ENCODE data around the gene CCNY.

The CCNY gene

DNA sequence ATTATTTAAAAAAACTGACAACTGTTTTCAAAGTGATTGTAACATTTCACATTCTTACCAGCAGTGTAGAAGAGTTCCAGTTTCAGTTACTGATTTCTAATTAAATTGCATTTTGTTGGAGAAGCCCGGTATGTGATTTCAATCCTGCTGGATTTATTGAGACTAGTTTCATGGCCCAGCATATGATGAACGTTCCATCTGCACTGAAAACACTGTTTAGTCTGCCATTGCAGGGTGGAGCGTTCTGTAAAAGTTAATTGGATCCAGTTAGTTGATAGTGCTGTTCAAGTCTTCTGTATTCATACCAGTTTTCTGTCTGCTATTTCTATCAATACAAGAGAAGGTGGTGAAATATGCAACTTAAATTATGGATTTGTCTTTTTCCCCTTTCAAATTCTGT lies 37.3 kb upstream of the CCNY start:
- H3K9me2 ChIP-seq (replicated peaks; ENCODE audit: control insufficient read depth, low read length) = no peaks in the 10 kb centered on the region
- peaks cover 10% of the 10 kb centered on the region for H3K27me3 ChIP-seq (ENCODE audit: control insufficient read depth, low read length)
- no peaks in the 10 kb centered on the region for H3K36me3 ChIP-seq (ENCODE audit: control insufficient read depth, low read length)
- no peaks in the 10 kb centered on the region for H3K4me1 ChIP-seq (ENCODE audit: control insufficient read depth, low read length)
- H3F3A ChIP-seq (ENCODE audit: control insufficient read depth, insufficient read depth) = no peaks in the 10 kb centered on the region
- no peaks in the 10 kb centered on the region for H3K79me2 ChIP-seq (ENCODE audit: control insufficient read depth, low read length)
- TF ChIP-seq, protein P1, sequence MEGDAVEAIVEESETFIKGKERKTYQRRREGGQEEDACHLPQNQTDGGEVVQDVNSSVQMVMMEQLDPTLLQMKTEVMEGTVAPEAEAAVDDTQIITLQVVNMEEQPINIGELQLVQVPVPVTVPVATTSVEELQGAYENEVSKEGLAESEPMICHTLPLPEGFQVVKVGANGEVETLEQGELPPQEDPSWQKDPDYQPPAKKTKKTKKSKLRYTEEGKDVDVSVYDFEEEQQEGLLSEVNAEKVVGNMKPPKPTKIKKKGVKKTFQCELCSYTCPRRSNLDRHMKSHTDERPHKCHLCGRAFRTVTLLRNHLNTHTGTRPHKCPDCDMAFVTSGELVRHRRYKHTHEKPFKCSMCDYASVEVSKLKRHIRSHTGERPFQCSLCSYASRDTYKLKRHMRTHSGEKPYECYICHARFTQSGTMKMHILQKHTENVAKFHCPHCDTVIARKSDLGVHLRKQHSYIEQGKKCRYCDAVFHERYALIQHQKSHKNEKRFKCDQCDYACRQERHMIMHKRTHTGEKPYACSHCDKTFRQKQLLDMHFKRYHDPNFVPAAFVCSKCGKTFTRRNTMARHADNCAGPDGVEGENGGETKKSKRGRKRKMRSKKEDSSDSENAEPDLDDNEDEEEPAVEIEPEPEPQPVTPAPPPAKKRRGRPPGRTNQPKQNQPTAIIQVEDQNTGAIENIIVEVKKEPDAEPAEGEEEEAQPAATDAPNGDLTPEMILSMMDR (IDR thresholded peaks at IDR 0.05; ENCODE audit: low read depth, low read length, poor library complexity, severe bottlenecking) = no peak
- TF ChIP-seq EZH2phosphoT487 (IDR thresholded peaks at IDR 0.05; ENCODE audit: borderline replicate concordance, low read length) = no peak
- no peaks in the 10 kb centered on the region for H3K9me3 ChIP-seq (ENCODE audit: control insufficient read depth, insufficient read depth, low read length)
- H4K20me1 ChIP-seq (ENCODE audit: control insufficient read depth, insufficient read depth, low read depth, low read length) = no peaks in the 10 kb centered on the region
- H3K4me3 ChIP-seq (ENCODE audit: low read length) = no peak overlapping the region
- H3K4me2 ChIP-seq (ENCODE audit: low read length) = no peak overlapping the region
- H3K27ac ChIP-seq (ENCODE audit: low read depth, low read length) = no peak overlapping the region

GRCh38 chr10:35300063-35300699 lies 36.1 kb upstream of the CCNY start:
- H3K4me2 ChIP-seq (ENCODE audit: low read length) = no peak overlapping the region
- H3K36me3 ChIP-seq (ENCODE audit: control insufficient read depth, low read length) = no peaks in the 10 kb centered on the region
- peaks cover 10% of the 10 kb centered on the region for H3K27me3 ChIP-seq (ENCODE audit: control insufficient read depth, low read length)
- H3K9me2 ChIP-seq (replicated peaks; ENCODE audit: control insufficient read depth, low read length) = no peaks in the 10 kb centered on the region
- no peak overlapping the region for H3K4me3 ChIP-seq (ENCODE audit: low read length)
- no peaks in the 10 kb centered on the region for H3F3A ChIP-seq (ENCODE audit: control insufficient read depth, insufficient read depth)
- no peak overlapping the region for H3K27ac ChIP-seq (ENCODE audit: low read depth, low read length)
- H4K20me1 ChIP-seq (ENCODE audit: control insufficient read depth, insufficient read depth, low read depth, low read length) = no peaks in the 10 kb centered on the region
- no peak for TF ChIP-seq EZH2phosphoT487 (IDR thresholded peaks at IDR 0.05; ENCODE audit: borderline replicate concordance, low read length)
- TF ChIP-seq, protein P1 (IDR thresholded peaks at IDR 0.05; ENCODE audit: low read depth, low read length, poor library complexity, severe bottlenecking) = no peak
- H3K4me1 ChIP-seq (ENCODE audit: control insufficient read depth, low read length) = no peaks in the 10 kb centered on the region
- no peaks in the 10 kb centered on the region for H3K9me3 ChIP-seq (ENCODE audit: control insufficient read depth, insufficient read depth, low read length)
- H3K79me2 ChIP-seq (ENCODE audit: control insufficient read depth, low read length) = no peaks in the 10 kb centered on the region

- no peaks in the 10 kb centered on the region for H3K9me2 ChIP-seq (replicated peaks; ENCODE audit: control insufficient read depth, low read length)
- TF ChIP-seq EZH2phosphoT487 (IDR thresholded peaks at IDR 0.05; ENCODE audit: borderline replicate concordance, low read length) = no peak
- TF ChIP-seq, protein P1 (IDR thresholded peaks at IDR 0.05; ENCODE audit: low read depth, low read length, poor library complexity, severe bottlenecking) = no peak
- H3K4me1 ChIP-seq (ENCODE audit: control insufficient read depth, low read length) = no peaks in the 10 kb centered on the region
- H4K20me1 ChIP-seq (ENCODE audit: control insufficient read depth, insufficient read depth, low read depth, low read length) = no peaks in the 10 kb centered on the region
- H3K27ac ChIP-seq (ENCODE audit: low read depth, low read length) = no peak overlapping the region
- H3K4me3 ChIP-seq (ENCODE audit: low read length) = no peak overlapping the region
- H3F3A ChIP-seq (ENCODE audit: control insufficient read depth, insufficient read depth) = no peaks in the 10 kb centered on the region
- H3K27me3 ChIP-seq (ENCODE audit: control insufficient read depth, low read length) = no peaks in the 10 kb centered on the region
- no peaks in the 10 kb centered on the region for H3K79me2 ChIP-seq (ENCODE audit: control insufficient read depth, low read length)
- no peak overlapping the region for H3K4me2 ChIP-seq (ENCODE audit: low read length)
- H3K9me3 ChIP-seq (ENCODE audit: control insufficient read depth, insufficient read depth, low read length) = no peaks in the 10 kb centered on the region
- H3K36me3 ChIP-seq (ENCODE audit: control insufficient read depth, low read length) = no peaks in the 10 kb centered on the region
These were observed 31.7 kb upstream of the CCNY start for GRCh38 chr10:35304649-35305048.

Measured in DOHH2 (cell line).